H1 (cell line): ENCODE measurements around the gene RSAD1. TPM values are rescaled to one million over a fixed set of nuclear protein-coding genes. Genes with fewer than 3 reads are reported as not detected.

Experiments
- CTCF ChIA-PET: fragments of 300-600 bp; sonication (Branson Sonifier 250); formaldehyde crosslinking; loops from one replicate; lab custom pipeline; 2021; ENCODE audit not compliant: partially characterized antibody; lab: Charles Lee
- POLR2A ChIA-PET: fragments of 300-600 bp; sonication (Branson Sonifier 250); formaldehyde crosslinking; loops from one replicate; lab custom pipeline; 2021; ENCODE audit warnings: inconsistent platforms; ENCODE audit not compliant: partially characterized antibody; lab: Charles Lee
- DNase-seq, 2 experiments: peaks; one replicate each; pipeline versions ENCODE4 v3.0.0 to v3.0.0-alpha.2; 2010 to 2022; ENCODE audit warnings: low spot score in 2 of 2, low read depth in 1 of 2, mixed read lengths in 1 of 2
- FAIRE-seq: peaks from 2 replicates; lab custom pipeline; 2011; peaks lifted over from hg19 to GRCh38; lab: Jason Lieb, UNC
- H2AFZ ChIP-seq: 2 replicates; pipeline ENCODE4 v1.8.1; 2012; ENCODE audit warnings: low read length, inconsistent platforms
- H2AK5ac ChIP-seq: 2 replicates; pipeline ENCODE4 v1.6.1; 2013; ENCODE audit warnings: low read depth, low read length
- H2BK120ac ChIP-seq: replicated peaks from 2 replicates; pipeline ENCODE3; 2013; ENCODE audit warnings: low read depth, low read length, inconsistent platforms
- H2BK12ac ChIP-seq: 2 replicates; pipeline ENCODE4 v1.6.1; 2013; ENCODE audit warnings: low read depth, low read length
- H2BK15ac ChIP-seq: 2 replicates; pipeline ENCODE4 v1.6.1; 2013; ENCODE audit warnings: low read length
- H2BK20ac ChIP-seq: 2 replicates; pipeline ENCODE4 v1.6.1; 2013; ENCODE audit warnings: low read length
- H2BK5ac ChIP-seq: 2 replicates; pipeline ENCODE4 v1.6.1; 2013; ENCODE audit warnings: low read depth, low read length
- H3K14ac ChIP-seq: 2 replicates; pipeline ENCODE4 v1.6.1; 2013; ENCODE audit warnings: inconsistent platforms; ENCODE audit not compliant: insufficient read length
- H3K18ac ChIP-seq: 2 replicates; pipeline ENCODE4 v1.6.1; 2013; ENCODE audit warnings: low read length; ENCODE audit errors: extremely low read depth
- H3K23ac ChIP-seq: 2 replicates; pipeline ENCODE4 v1.6.1; 2013; ENCODE audit warnings: inconsistent platforms; ENCODE audit not compliant: insufficient read length
- H3K23me2 ChIP-seq: 2 replicates; pipeline ENCODE4 v1.6.1; 2013; ENCODE audit warnings: low read depth, low read length
- H3K27ac ChIP-seq: 2 replicates; pipeline ENCODE4 v1.6.1; 2011; ENCODE audit warnings: low read depth, low read length, inconsistent platforms
- H3K27me3 ChIP-seq, 4 experiments: replicated peaks in 1 of 4; 1 replicate in 1 of 4; 2 replicates in 3 of 4; pipeline versions ENCODE4 v1.6.1 to v1.8.1; 2011 to 2013; ENCODE audit warnings: low read length in 3 of 4, mild to moderate bottlenecking in 3 of 4, inconsistent platforms in 2 of 4, mixed read lengths in 2 of 4, moderate library complexity in 1 of 4; ENCODE audit not compliant: control insufficient read depth in 3 of 4, insufficient read depth in 3 of 4; ENCODE audit errors: extremely low read depth in 1 of 4
- H3K36me3 ChIP-seq, 4 experiments: 2 replicates each; pipeline versions ENCODE4 v1.6.1 to v1.8.1; 2011 to 2013; ENCODE audit warnings: mild to moderate bottlenecking in 4 of 4, low read length in 3 of 4, moderate library complexity in 2 of 4, control low read depth in 1 of 4, inconsistent platforms in 1 of 4; ENCODE audit not compliant: insufficient read depth in 4 of 4, control insufficient read depth in 2 of 4
- H3K4ac ChIP-seq: replicated peaks from 2 replicates; pipeline ENCODE3; 2013; ENCODE audit warnings: low read length, low read depth, mixed read lengths, inconsistent platforms; ENCODE audit not compliant: insufficient read length
- H3K4me1 ChIP-seq, 4 experiments: replicated peaks in 1 of 4; 1 replicate in 1 of 4; 2 replicates in 3 of 4; pipeline versions ENCODE4 v1.6.1 to v1.8.1; 2011 to 2013; ENCODE audit warnings: low read length in 3 of 4, inconsistent platforms in 2 of 4, mixed read lengths in 1 of 4; ENCODE audit not compliant: insufficient read depth in 4 of 4, control insufficient read depth in 3 of 4
- H3K4me2 ChIP-seq, 2 experiments: 2 replicates each; pipeline versions ENCODE4 v1.6.1 to v1.8.1; 2011 to 2013; ENCODE audit warnings: low read depth in 2 of 2, low read length in 2 of 2, control low read depth in 1 of 2, inconsistent platforms in 1 of 2, mild to moderate bottlenecking in 1 of 2; ENCODE audit not compliant: insufficient read depth in 1 of 2
- H3K4me3 ChIP-seq, 4 experiments: fragments of 200-600, 300-600 bp in 1 of 4; sonication (generic), shearing (Covaris generic), sonication (Bioruptor Twin) in 1 of 4; 2 replicates each; pipeline versions ENCODE4 v1.5.1 to v1.8.1; 2011 to 2016; ENCODE audit warnings: low read length in 4 of 4, low read depth in 3 of 4, control low read depth in 2 of 4, inconsistent platforms in 2 of 4, mild to moderate bottlenecking in 2 of 4, mixed read lengths in 1 of 4, moderate library complexity in 1 of 4; ENCODE audit not compliant: insufficient read depth in 2 of 4; ENCODE audit errors: extremely low read depth in 1 of 4
- H3K56ac ChIP-seq: replicated peaks from 2 replicates; pipeline ENCODE3; 2013; ENCODE audit warnings: low read depth, mild to moderate bottlenecking, mixed read lengths, low read length, inconsistent platforms; ENCODE audit not compliant: insufficient read length
- H3K79me1 ChIP-seq: 2 replicates; pipeline ENCODE4 v1.6.1; 2013; ENCODE audit warnings: low read depth, low read length, control low read depth
- H3K79me2 ChIP-seq, 2 experiments: 2 replicates each; pipeline versions ENCODE4 v1.6.1 to v1.8.1; 2012 to 2013; ENCODE audit warnings: low read length in 2 of 2, mild to moderate bottlenecking in 2 of 2, inconsistent platforms in 1 of 2; ENCODE audit not compliant: insufficient read depth in 2 of 2, control insufficient read depth in 1 of 2
- H3K9ac ChIP-seq, 4 experiments: replicated peaks in 1 of 4; 1 replicate in 1 of 4; 2 replicates in 3 of 4; pipeline versions ENCODE4 v1.6.1 to v1.8.1; 2011 to 2013; ENCODE audit warnings: low read depth in 3 of 4, low read length in 3 of 4, control low read depth in 2 of 4, mild to moderate bottlenecking in 2 of 4, moderate library complexity in 2 of 4, inconsistent platforms in 1 of 4; ENCODE audit errors: extremely low read depth in 1 of 4
- H3K9me3 ChIP-seq, 2 experiments: 2 replicates each; pipeline versions ENCODE4 v1.6.1 to v1.8.1; 2012 to 2013; ENCODE audit warnings: mild to moderate bottlenecking in 2 of 2, moderate library complexity in 2 of 2, control low read depth in 1 of 2, inconsistent platforms in 1 of 2, low read depth in 1 of 2, low read length in 1 of 2, mixed read lengths in 1 of 2; ENCODE audit not compliant: insufficient read depth in 2 of 2
- H4K20me1 ChIP-seq, 2 experiments: replicated peaks in 1 of 2; 2 replicates each; pipeline versions ENCODE3 to v1.8.1; 2011 to 2013; ENCODE audit warnings: inconsistent platforms in 2 of 2, low read length in 2 of 2, mild to moderate bottlenecking in 1 of 2; ENCODE audit not compliant: insufficient read depth in 2 of 2, control insufficient read depth in 1 of 2
- H4K5ac ChIP-seq: 2 replicates; pipeline ENCODE4 v1.6.1; 2013; ENCODE audit warnings: low read length, low read depth, mixed read lengths, inconsistent platforms; ENCODE audit not compliant: insufficient read length
- H4K8ac ChIP-seq: 2 replicates; pipeline ENCODE4 v1.8.0; 2013; ENCODE audit warnings: mild to moderate bottlenecking, moderate library complexity, low read length, inconsistent platforms; ENCODE audit not compliant: insufficient read depth; ENCODE audit errors: extremely low read depth
- H4K91ac ChIP-seq: replicated peaks from 2 replicates; pipeline ENCODE3; 2013; ENCODE audit warnings: low read length, mixed read lengths, inconsistent platforms; ENCODE audit not compliant: insufficient read length
- ASH2L ChIP-seq: fragments of 200-600, 300-600 bp; sonication (generic); IDR thresholded peaks from one replicate; pipeline ENCODE4 v1.7.1; 2017; ENCODE audit warnings: low read length
- BACH1 ChIP-seq: IDR thresholded peaks from 2 replicates; pipeline ENCODE4 v1.6.1; 2012; ENCODE audit warnings: low read length, improper control_type of control experiment
- CEBPB ChIP-seq: IDR thresholded peaks from 2 replicates; pipeline ENCODE4 v1.6.1; 2012; ENCODE audit warnings: low read depth, low read length
- FOSL1 ChIP-seq: IDR thresholded peaks from 2 replicates; pipeline ENCODE4 v1.6.1; 2011; ENCODE audit warnings: mild to moderate bottlenecking, low read depth, low read length, moderate library complexity; ENCODE audit not compliant: insufficient read depth
- MAFK ChIP-seq: IDR thresholded peaks from 2 replicates; pipeline ENCODE4 v1.6.1; 2012; ENCODE audit warnings: low read depth, mild to moderate bottlenecking, improper control_type of control experiment, low read length
- NANOG ChIP-seq: IDR thresholded peaks from 2 replicates; pipeline ENCODE4 v1.6.1; 2011; ENCODE audit warnings: low read length, low read depth, mild to moderate bottlenecking, inconsistent platforms; ENCODE audit not compliant: insufficient read depth, poor library complexity, severe bottlenecking
- RBBP5 ChIP-seq: IDR thresholded peaks from 2 replicates; pipeline ENCODE4 v1.7.1; 2012; ENCODE audit warnings: low read depth, mild to moderate bottlenecking, inconsistent platforms, low read length, moderate library complexity, borderline replicate concordance
- RFX5 ChIP-seq: IDR thresholded peaks from 2 replicates; pipeline ENCODE4 v1.6.1; 2011; ENCODE audit warnings: low read depth, low read length, improper control_type of control experiment, borderline replicate concordance
- RNF2 ChIP-seq: fragments of 200-900, 300-1000 bp; sonication (generic); IDR thresholded peaks from 2 replicates; pipeline ENCODE4 v1.7.1; 2016; ENCODE audit warnings: borderline replicate concordance, low read depth, mild to moderate bottlenecking, antibody characterized with exemption, low read length; ENCODE audit not compliant: poor library complexity, severe bottlenecking; ENCODE audit errors: missing control alignments
- SIX5 ChIP-seq: IDR thresholded peaks from 2 replicates; pipeline ENCODE4 v1.6.1; 2011; ENCODE audit warnings: mild to moderate bottlenecking, low read depth, low read length
- SP1 ChIP-seq: IDR thresholded peaks from 2 replicates; pipeline ENCODE4 v1.6.1; 2011; ENCODE audit warnings: low read depth, low read length
- SUZ12 ChIP-seq: fragments of 200-600 bp; sonication (generic); IDR thresholded peaks from 2 replicates; pipeline ENCODE4 v1.6.1; 2012; ENCODE audit warnings: mild to moderate bottlenecking, inconsistent platforms, low read length, moderate library complexity, mixed read lengths
- TAF1 ChIP-seq: IDR thresholded peaks from 2 replicates; pipeline ENCODE4 v1.6.1; 2011; ENCODE audit warnings: mild to moderate bottlenecking, low read depth, low read length
- WGBS, 2 experiments: shearing (Covaris generic) in 1 of 2; methylation state at CpG; one replicate each; pipeline versions ENCODE4 v1.1.6 to v1.1.7; 2013 to 2015; ENCODE audit warnings: low lambda C conversion rate in 2 of 2, mixed read lengths in 2 of 2, inconsistent platforms in 1 of 2, low coverage in 1 of 2, missing lambda C conversion rate in 1 of 2; ENCODE audit not compliant: insufficient replicate concordance in 2 of 2, insufficient coverage in 1 of 2, insufficient read length in 1 of 2; ENCODE audit errors: extremely low coverage in 1 of 2, missing lambda C conversion rate in 1 of 2; 5-methylcytosine and 5-hydroxymethylcytosine counted together
- polyA plus RNA-seq, 7 experiments: library from polyadenylated mRNA; depleted of rRNA in 3 of 7; stranded (reverse) in 5 of 7; unstranded in 2 of 7; fragments of >200 nt in 5 of 7; fragments of 200-250 nt in 2 of 7; gene quantifications; 1 replicate in 5 of 7; 2 replicates in 1 of 7; 4 replicates in 1 of 7; pipeline versions ENCODE4 v1.2.1 to v1.2.3, GENCODE V29; 2011 to 2013; ENCODE audit warnings: missing spikeins in 2 of 7, mixed read lengths in 2 of 7
- total RNA-seq: library from RNA; stranded (reverse); fragmentation: NEBNext Ultra II Directional; extraction: Animal tissue kit (Norgen Biotek cat#: 25700); gene quantifications from 2 replicates; pipeline ENCODE4 v1.2.1, GENCODE V29; 2021

Gene RSAD1
- total and polyA plus RNA-seq, 2 of the 8 experiments (the other 6 are each of a cell fraction or from before 2014, with no cell fraction given): 17.9 to 33.5 TPM

- no peak overlapping the region for H2BK5ac ChIP-seq
- DNase-seq (no peak), FAIRE-seq (no peak)
- H3K9me3 ChIP-seq: no peaks in the 10 kb centered on the region
- peaks cover 0 to 13% (median 3%) of the 10 kb centered on the region in 4 experiments; a peak in 4 of 8 replicates for H3K36me3 ChIP-seq
- no peaks in the 10 kb centered on the region for H3K79me1 ChIP-seq
- no peak overlapping the region for H3K18ac ChIP-seq
- ChIA-PET CTCF (interaction anchor here (1.0 to 2.4 kb wide), 13 partner anchors 9 to 221 kb away, joined by 3 to 39 read pairs (median 5); partner anchors contain the start of genes CHAD, EPN3, LRRC59 and SPATA20), POLR2A (interaction anchor here (0.8 to 1.4 kb wide), 8 partner anchors 25 to 181 kb away, joined by 3 to 4 read pairs (median 3); no protein-coding TSS in a partner anchor)
- no peak overlapping the region for H2BK120ac ChIP-seq
- no peak overlapping the region for H3K56ac ChIP-seq
- H2AFZ ChIP-seq: no peak overlapping the region
- peaks cover 8% of the 10 kb centered on the region for H3K23me2 ChIP-seq
- no peak overlapping the region for H2BK20ac ChIP-seq
- no peak overlapping the region for H4K8ac ChIP-seq
- peak overlapping the region in 1 of 2 experiments; percentile 87; a peak in 3 of 4 replicates for H3K4me2 ChIP-seq
- no peak overlapping the region for H2AK5ac ChIP-seq
- 91% methylated on average over 7 of the region's 7 CpGs; no CpG with 5 or more reads in 1 of the 2 experiments for WGBS, 2 experiments
- peaks cover 0 to 10% (median 6%) of the 10 kb centered on the region in 4 experiments; a peak in 6 of 7 replicates for H3K4me1 ChIP-seq
- no peak overlapping the region for H3K27ac ChIP-seq
- no peak overlapping the region for H3K14ac ChIP-seq
- H4K5ac ChIP-seq: no peak overlapping the region
- peaks cover 0 to 2% of the 10 kb centered on the region in 2 experiments for H4K20me1 ChIP-seq
- H2BK12ac ChIP-seq: no peak overlapping the region
- no peak overlapping the region for H4K91ac ChIP-seq
- peak overlapping the region in 1 of 4 experiments; percentile 74; a peak in 1 of 8 replicates for H3K4me3 ChIP-seq
- peaks cover 0 to 4% (median under 1%) of the 10 kb centered on the region in 4 experiments; a peak in 2 of 7 replicates for H3K27me3 ChIP-seq
- no peak overlapping the region for H3K23ac ChIP-seq
- peaks cover 0 to 3% of the 10 kb centered on the region in 2 experiments; a peak in 1 of 4 replicates for H3K79me2 ChIP-seq
- H3K9ac ChIP-seq: no peak overlapping the region
- no peak overlapping the region for H3K4ac ChIP-seq
- H2BK15ac ChIP-seq: no peak overlapping the region
- TF ChIP-seq FOSL1 (no peak), RFX5 (no peak), MAFK (no peak), BACH1 (no peak), CEBPB (no peak), RBBP5 (no peak), RNF2 (no peak), TAF1 (no peak), SP1 (no peak), ASH2L (no peak), SUZ12 (no peak), SIX5 (no peak), NANOG (no peak)
These were observed 1.6 kb downstream of the RSAD1 start for GRCh38 chr17:50480142-50480764.
